ENCODE measurements around the gene PALD1. TPM values are rescaled to one million over a fixed set of nuclear protein-coding genes. Genes with fewer than 3 reads are reported as not detected.
A peak's percentile ranks its signal among the peaks of the same experiment; 100 is the strongest.

PALD1 gene
- total RNA-seq, 1 donor from 2014 or later: 6.9 TPM

GRCh38 chr10:70500812-70501301, 22.3 kb downstream of the PALD1 start:
- H3K4me1 ChIP-seq: no peaks in the 10 kb centered on the region
- intact Hi-C loops (cut with DNase I): no loop called here
- TF ChIP-seq POLR2AphosphoS5 (IDR thresholded peaks at IDR 0.05; ENCODE audit: insufficient read depth in 1 of 2, low read depth in 1 of 2) (peak in 1 of 2 donors; percentile 35), POLR2A (IDR thresholded peaks at IDR 0.05) (no peak)
- TF ChIP-seq, protein P1, sequence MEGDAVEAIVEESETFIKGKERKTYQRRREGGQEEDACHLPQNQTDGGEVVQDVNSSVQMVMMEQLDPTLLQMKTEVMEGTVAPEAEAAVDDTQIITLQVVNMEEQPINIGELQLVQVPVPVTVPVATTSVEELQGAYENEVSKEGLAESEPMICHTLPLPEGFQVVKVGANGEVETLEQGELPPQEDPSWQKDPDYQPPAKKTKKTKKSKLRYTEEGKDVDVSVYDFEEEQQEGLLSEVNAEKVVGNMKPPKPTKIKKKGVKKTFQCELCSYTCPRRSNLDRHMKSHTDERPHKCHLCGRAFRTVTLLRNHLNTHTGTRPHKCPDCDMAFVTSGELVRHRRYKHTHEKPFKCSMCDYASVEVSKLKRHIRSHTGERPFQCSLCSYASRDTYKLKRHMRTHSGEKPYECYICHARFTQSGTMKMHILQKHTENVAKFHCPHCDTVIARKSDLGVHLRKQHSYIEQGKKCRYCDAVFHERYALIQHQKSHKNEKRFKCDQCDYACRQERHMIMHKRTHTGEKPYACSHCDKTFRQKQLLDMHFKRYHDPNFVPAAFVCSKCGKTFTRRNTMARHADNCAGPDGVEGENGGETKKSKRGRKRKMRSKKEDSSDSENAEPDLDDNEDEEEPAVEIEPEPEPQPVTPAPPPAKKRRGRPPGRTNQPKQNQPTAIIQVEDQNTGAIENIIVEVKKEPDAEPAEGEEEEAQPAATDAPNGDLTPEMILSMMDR (IDR thresholded peaks at IDR 0.05): no peak
- H3K27me3 ChIP-seq: no peaks in the 10 kb centered on the region
- DNase-seq (ENCODE audit: extremely low spot score in 2 of 2): no peak
- no peaks in the 10 kb centered on the region for H3K9me3 ChIP-seq
- H3K4me3 ChIP-seq: no peak overlapping the region
- no peak overlapping the region for H3K27ac ChIP-seq
- no peaks in the 10 kb centered on the region for H3K36me3 ChIP-seq

DNA sequence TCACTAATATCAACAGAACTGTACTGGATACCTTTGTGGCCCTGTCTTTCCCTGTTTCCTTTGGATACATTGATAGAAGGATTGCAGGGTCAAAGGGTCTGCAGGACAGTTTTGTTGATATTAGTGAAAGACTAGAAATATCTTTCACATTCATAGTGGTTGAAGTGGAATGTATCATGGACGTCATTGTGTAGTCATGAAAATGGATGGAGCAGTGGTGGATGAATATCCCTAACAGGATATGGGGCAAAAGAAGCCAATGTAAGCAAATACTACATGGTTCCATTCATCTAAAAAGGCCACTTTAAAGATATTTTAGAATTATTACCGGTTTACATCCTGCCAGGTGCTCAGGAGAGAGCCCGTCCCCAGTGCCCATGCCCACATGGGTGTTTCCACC, 23.8 kb downstream of the PALD1 start:
- H3K27ac ChIP-seq: no peak overlapping the region
- intact Hi-C loops (cut with DNase I): no loop called here
- no peaks in the 10 kb centered on the region for H3K27me3 ChIP-seq
- no peak for DNase-seq (ENCODE audit: extremely low spot score in 2 of 2)
- H3K9me3 ChIP-seq: no peaks in the 10 kb centered on the region
- no peak overlapping the region for H3K4me3 ChIP-seq
- H3K4me1 ChIP-seq: no peaks in the 10 kb centered on the region
- no peaks in the 10 kb centered on the region for H3K36me3 ChIP-seq
- TF ChIP-seq POLR2A (IDR thresholded peaks at IDR 0.05) (no peak), POLR2AphosphoS5 (IDR thresholded peaks at IDR 0.05; ENCODE audit: insufficient read depth in 1 of 2, low read depth in 1 of 2) (no peak)
- TF ChIP-seq, protein P1 (IDR thresholded peaks at IDR 0.05): no peak

- Histone ChIP-seq H3K4me3 (no peak overlapping the region), H3K4me1 (no peaks in the 10 kb centered on the region), H3K9me3 (no peaks in the 10 kb centered on the region), H3K27me3 (no peaks in the 10 kb centered on the region), H3K36me3 (no peaks in the 10 kb centered on the region), H3K27ac (no peak overlapping the region)
- TF ChIP-seq POLR2A (IDR thresholded peaks at IDR 0.05) (no peak), POLR2AphosphoS5 (IDR thresholded peaks at IDR 0.05; ENCODE audit: insufficient read depth in 1 of 2, low read depth in 1 of 2) (no peak)
- TF ChIP-seq, protein P1 (IDR thresholded peaks at IDR 0.05): no peak
- DNase-seq (ENCODE audit: extremely low spot score in 2 of 2): no peak
- intact Hi-C loops (cut with DNase I): no loop called here
These were observed 25.2 kb downstream of the PALD1 start for GRCh38 chr10:70503776-70504175.

GRCh38 chr10:70504521-70505358, 26.2 kb downstream of the PALD1 start:
- Histone ChIP-seq H3K4me1 (peaks cover 7% of the 10 kb centered on the region), H3K4me3 (no peak overlapping the region), H3K27ac (no peak overlapping the region), H3K9me3 (no peaks in the 10 kb centered on the region), H3K27me3 (no peaks in the 10 kb centered on the region), H3K36me3 (no peaks in the 10 kb centered on the region)
- intact Hi-C loops (cut with DNase I): no loop called here
- DNase-seq (ENCODE audit: extremely low spot score in 2 of 2): no peak
- no peak for TF ChIP-seq POLR2A (IDR thresholded peaks at IDR 0.05)
- TF ChIP-seq, protein P1 (IDR thresholded peaks at IDR 0.05): no peak

GRCh38 chr10:70505908-70506307, 27.3 kb downstream of the PALD1 start:
- H3K27ac ChIP-seq: no peak overlapping the region
- TF ChIP-seq, protein P1 (IDR thresholded peaks at IDR 0.05): no peak
- TF ChIP-seq POLR2A (IDR thresholded peaks at IDR 0.05): no peak
- no peak for TF ChIP-seq POLR2AphosphoS5 (IDR thresholded peaks at IDR 0.05; ENCODE audit: insufficient read depth in 1 of 2, low read depth in 1 of 2)
- H3K27me3 ChIP-seq: no peaks in the 10 kb centered on the region
- H3K4me3 ChIP-seq: no peak overlapping the region
- H3K9me3 ChIP-seq: no peaks in the 10 kb centered on the region
- intact Hi-C loops (cut with DNase I): no loop called here
- H3K4me1 ChIP-seq: peaks cover 19% of the 10 kb centered on the region
- H3K36me3 ChIP-seq: no peaks in the 10 kb centered on the region
- DNase-seq (ENCODE audit: extremely low spot score in 2 of 2): no peak
